Ascending aorta (tissue), 2 donors: ENCODE results near the gene TAOK1. TPM values are rescaled to one million over a fixed set of nuclear protein-coding genes. Genes with fewer than 3 reads are reported as not detected.
A peak's percentile ranks its signal among the peaks of the same experiment; 100 is the strongest.

ENCODE experiments used
- DNase-seq, 2 donors: peaks; one replicate each; pipeline ENCODE4 v3.0.0-alpha.2; 2019; ENCODE audit warnings: low spot score in 2 of 2
- H3K27ac ChIP-seq, 2 donors: fragments of 200-600 bp; sonication (generic); one replicate each; pipeline ENCODE4 v1.5.1; 2016 to 2017; ENCODE audit warnings: mild to moderate bottlenecking in 1 of 2
- H3K27me3 ChIP-seq: fragments of 200-600 bp; sonication (generic); one replicate; pipeline ENCODE4 v1.5.1; 2017
- H3K36me3 ChIP-seq, 2 donors: fragments of 200-600 bp; sonication (generic); one replicate each; pipeline ENCODE4 v1.5.1; 2016
- H3K4me1 ChIP-seq, 2 donors: fragments of 200-600 bp; sonication (generic); one replicate each; pipeline ENCODE4 v1.5.1; 2016 to 2017; ENCODE audit warnings: mild to moderate bottlenecking in 1 of 2
- H3K4me3 ChIP-seq, 2 donors: fragments of 200-600 bp; sonication (generic); one replicate each; pipeline ENCODE4 v1.5.1; 2016 to 2017; ENCODE audit warnings: mild to moderate bottlenecking in 1 of 2
- H3K9me3 ChIP-seq, 2 donors: fragments of 200-600 bp; sonication (generic); one replicate each; pipeline ENCODE4 v1.5.1; 2016
- CTCF ChIP-seq, 3 experiments: fragments of 200-600 bp in 2 of 3; fragments of 450-650 bp in 1 of 3; sonication (generic) in 2 of 3; IDR thresholded peaks; one replicate each; pipeline ENCODE4 v1.5.1; 2016 to 2019; ENCODE audit warnings: antibody characterized with exemption in 3 of 3, mild to moderate bottlenecking in 1 of 3, moderate library complexity in 1 of 3
- intact Hi-C: fragments of 100-400 bp; cut with DNase I; formaldehyde crosslinking; loops from one replicate; pipeline ENCODE4 v1.15.1; 2023
- total RNA-seq: library from RNA; depleted of rRNA; stranded (reverse); fragments of >200 nt; gene quantifications from one replicate; pipeline ENCODE4 v1.1.0, GENCODE V29; 2016

The TAOK1 gene
- total RNA-seq, 1 donor from 2014 or later = 20.8 TPM

DNA sequence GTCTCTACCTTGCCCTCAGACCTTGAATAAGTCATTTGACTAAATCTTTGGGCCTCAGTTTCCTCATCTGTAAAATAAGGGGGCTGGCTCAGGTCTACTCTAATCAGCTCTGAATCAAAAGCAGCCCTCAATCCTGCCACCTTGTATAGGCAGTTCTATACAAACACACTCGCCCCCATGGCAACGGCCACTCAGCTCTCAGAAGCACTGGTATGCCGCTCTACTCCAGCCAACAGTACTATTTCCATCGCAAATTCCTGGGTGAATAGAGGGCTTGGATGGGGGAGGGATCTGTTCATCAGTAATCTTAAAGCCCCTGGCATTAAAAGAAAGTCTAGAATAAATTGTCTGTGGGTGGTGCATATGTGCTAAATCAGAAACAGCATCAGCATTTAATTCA is 21.2 kb upstream of the TAOK1 start:
- Histone ChIP-seq H3K4me3 (no peak overlapping the region), H3K36me3 (no peaks in the 10 kb centered on the region), H3K9me3 (no peaks in the 10 kb centered on the region), H3K4me1 (no peaks in the 10 kb centered on the region), H3K27me3 (no peaks in the 10 kb centered on the region), H3K27ac (no peak overlapping the region)
- intact Hi-C loops = no loop called here
- no peak for DNase-seq
- no peak for TF ChIP-seq CTCF (IDR thresholded peaks at IDR 0.05)

GRCh38 chr17:29369831-29370735 is 20.1 kb upstream of the TAOK1 start:
- intact Hi-C loops = loop anchor here (1.0 kb wide), 1 partner anchor 167 kb away; no protein-coding TSS in a partner anchor
- Histone ChIP-seq H3K27me3 (no peaks in the 10 kb centered on the region), H3K4me1 (no peaks in the 10 kb centered on the region), H3K36me3 (no peaks in the 10 kb centered on the region), H3K27ac (peak overlapping the region in 1 of 2 donors; percentile 17), H3K9me3 (no peaks in the 10 kb centered on the region), H3K4me3 (peak overlapping the region in 1 of 2 donors; percentile 43)
- peak in 1 of 2 donors; percentile 78 for DNase-seq
- peak; percentile 57 to 67 (median 62) for TF ChIP-seq CTCF (IDR thresholded peaks at IDR 0.05)

- no peak for DNase-seq
- H3K27ac ChIP-seq = no peak overlapping the region
- no peaks in the 10 kb centered on the region for H3K36me3 ChIP-seq
- intact Hi-C loops = no loop called here
- TF ChIP-seq CTCF (IDR thresholded peaks at IDR 0.05) = no peak
- H3K27me3 ChIP-seq = no peaks in the 10 kb centered on the region
- no peak overlapping the region for H3K4me3 ChIP-seq
- H3K4me1 ChIP-seq = no peaks in the 10 kb centered on the region
- no peaks in the 10 kb centered on the region for H3K9me3 ChIP-seq
These were observed 13.4 kb upstream of the TAOK1 start for GRCh38 chr17:29376667-29377270.

DNA sequence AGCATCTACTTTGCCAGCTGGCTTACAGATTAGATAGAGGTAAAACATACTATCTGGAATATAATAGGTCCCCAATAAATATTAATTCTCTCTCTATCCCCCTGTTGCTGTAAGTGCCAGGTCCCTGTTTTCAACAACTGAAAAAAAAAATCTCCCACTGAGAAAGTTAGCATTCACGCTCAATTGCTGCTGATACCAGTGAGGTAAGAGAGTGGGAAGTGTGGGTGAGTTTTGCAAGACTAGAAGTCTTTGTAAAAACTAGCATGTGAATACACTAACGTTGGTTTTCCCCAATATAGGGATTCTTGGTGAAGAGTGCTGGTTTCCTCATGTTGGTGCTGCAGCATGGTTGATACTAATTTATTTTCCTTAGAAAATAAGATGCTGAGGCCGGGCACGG is 11.7 kb upstream of the TAOK1 start:
- no peaks in the 10 kb centered on the region for H3K36me3 ChIP-seq
- no peak overlapping the region for H3K4me3 ChIP-seq
- H3K9me3 ChIP-seq = no peaks in the 10 kb centered on the region
- H3K4me1 ChIP-seq = no peaks in the 10 kb centered on the region
- intact Hi-C loops = no loop called here
- no peaks in the 10 kb centered on the region for H3K27me3 ChIP-seq
- H3K27ac ChIP-seq = no peak overlapping the region
- no peak for TF ChIP-seq CTCF (IDR thresholded peaks at IDR 0.05)
- DNase-seq = no peak

DNA sequence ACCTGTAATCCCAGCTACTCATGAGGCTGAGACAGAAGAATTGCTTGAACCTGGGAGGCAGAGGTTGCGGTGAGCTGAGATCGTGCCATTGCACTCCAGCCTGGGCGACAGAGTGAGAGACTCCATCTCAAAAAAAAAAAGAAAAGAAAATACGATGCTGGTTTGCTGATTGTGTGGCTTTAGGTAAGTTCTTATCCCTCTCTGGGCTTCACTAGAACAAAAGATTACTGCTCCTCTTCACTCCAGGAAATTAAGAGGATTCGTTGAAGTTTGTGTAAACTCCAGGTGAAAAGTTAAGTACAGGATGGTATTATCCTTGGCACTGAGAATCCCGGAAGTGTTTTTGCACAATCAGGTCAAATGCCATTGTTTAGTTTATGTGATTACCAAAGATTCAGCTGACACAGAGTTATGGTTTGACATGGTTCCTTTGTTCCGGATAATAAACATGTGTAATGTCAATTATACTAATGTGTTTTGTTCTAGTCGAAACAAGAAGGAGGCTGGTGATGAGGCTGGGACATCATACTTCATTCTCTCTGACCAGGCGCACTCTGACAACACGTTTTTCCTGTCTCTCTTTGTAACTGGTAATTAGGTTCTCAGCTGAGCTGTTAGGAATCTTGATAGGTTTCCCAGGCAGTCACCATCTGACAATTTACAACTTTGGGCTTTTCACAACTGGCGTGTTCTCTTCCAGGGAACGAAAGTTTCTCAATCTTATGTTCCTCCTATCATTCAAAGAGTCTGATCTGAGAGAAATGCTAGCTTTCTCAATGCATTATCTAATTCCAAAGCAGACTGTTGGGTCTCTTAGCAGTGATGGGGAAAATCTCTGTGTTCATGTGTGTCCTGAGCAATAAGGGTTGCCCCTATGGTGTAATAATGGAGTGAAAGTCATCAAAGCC is 10.8 kb upstream of the TAOK1 start:
- TF ChIP-seq CTCF (IDR thresholded peaks at IDR 0.05) = no peak
- intact Hi-C loops = no loop called here
- H3K9me3 ChIP-seq = no peaks in the 10 kb centered on the region
- H3K27me3 ChIP-seq = no peaks in the 10 kb centered on the region
- no peak overlapping the region for H3K4me3 ChIP-seq
- no peak for DNase-seq
- H3K4me1 ChIP-seq = no peaks in the 10 kb centered on the region
- no peaks in the 10 kb centered on the region for H3K36me3 ChIP-seq
- H3K27ac ChIP-seq = no peak overlapping the region
